ENCODE measurements around the gene CASP9.
A peak's percentile ranks its signal among the peaks of the same experiment; 100 is the strongest.
"Not testable (repeated sequence)": the region's sequence is repeated elsewhere in the genome, so short reads cannot be mapped to it uniquely, and the experiment has no call there.

CASP9 gene

GRCh38 chr1:15463926-15464322, 60.1 kb downstream of the CASP9 start:
- H3K27ac ChIP-seq (ENCODE audit: extremely low read depth, low read depth, low read length); H3K36me3 ChIP-seq (ENCODE audit: control insufficient read depth in 2 of 2, insufficient read depth in 1 of 2, low read length in 2 of 2); POLR2A ChIA-PET; H3K9me3 ChIP-seq (ENCODE audit: control insufficient read depth, insufficient read depth, low read depth, low read length); CTCF ChIA-PET; H3K4me3 ChIP-seq (ENCODE audit: low read depth, low read length): not testable (repeated sequence)
- H3K4me1 ChIP-seq (ENCODE audit: control insufficient read depth, insufficient read depth, low read length), result peaks cover 12% of the 10 kb centered on the region

- H3K4me3 ChIP-seq (ENCODE audit: low read depth, low read length); H3K9me3 ChIP-seq (ENCODE audit: control insufficient read depth, insufficient read depth, low read depth, low read length); H3K36me3 ChIP-seq (ENCODE audit: control insufficient read depth in 2 of 2, insufficient read depth in 1 of 2, low read length in 2 of 2); H3K27ac ChIP-seq (ENCODE audit: extremely low read depth, low read depth, low read length); CTCF ChIA-PET; POLR2A ChIA-PET: not testable (repeated sequence)
- H3K4me1 ChIP-seq (ENCODE audit: control insufficient read depth, insufficient read depth, low read length), result peaks cover 12% of the 10 kb centered on the region
- TF ChIP-seq ZNF600 (tag by site-specific recombination; IDR thresholded peaks at IDR 0.05) (0 out of 2 replicates have a peak, but pooled peaks have one; percentile 2), KLF17 (tag by site-specific recombination; IDR thresholded peaks at IDR 0.05) (peak; percentile 63; the same call in 1 of the 2 replicates)
These were observed 60.8 kb downstream of the CASP9 start for GRCh38 chr1:15463064-15463800.

GRCh38 chr1:15460708-15461095, 63.3 kb downstream of the CASP9 start:
- POLR2A ChIA-PET, result no interaction called here
- TF ChIP-seq SCRT2 (tag by site-specific recombination; IDR thresholded peaks at IDR 0.05), result no peak
- no peak for TF ChIP-seq WT1 (tag by site-specific recombination; IDR thresholded peaks at IDR 0.05)
- no peak for TF ChIP-seq BCL6B (tag by site-specific recombination; IDR thresholded peaks at IDR 0.05)

GRCh38 chr1:15459771-15460707, 64.0 kb downstream of the CASP9 start:
- Histone ChIP-seq H3K4me3 (ENCODE audit: low read depth, low read length) (no peak overlapping the region), H3K27ac (ENCODE audit: extremely low read depth, low read depth, low read length) (peak overlapping the region; percentile 51; the same call in 1 of the 2 replicates), H3K36me3 (ENCODE audit: control insufficient read depth in 2 of 2, insufficient read depth in 1 of 2, low read length in 2 of 2) (no peaks in the 10 kb centered on the region), H3K9me3 (ENCODE audit: control insufficient read depth, insufficient read depth, low read depth, low read length) (no peaks in the 10 kb centered on the region), H3K4me1 (ENCODE audit: control insufficient read depth, insufficient read depth, low read length) (peaks cover 12% of the 10 kb centered on the region)
- ChIA-PET POLR2A (no interaction called here), CTCF (interaction anchor here (0.6 to 0.7 kb wide), 4 partner anchors 36 to 728 kb away, joined by 3 to 5 read pairs (median 4); partner anchors contain the start of gene TMEM51)
- TF ChIP-seq ZNF423 (tag by site-specific recombination; IDR thresholded peaks at IDR 0.05) (no peak), PATZ1 (tag by site-specific recombination; IDR thresholded peaks at IDR 0.05) (peak; percentile 79), ZBTB20 (tag by site-specific recombination; IDR thresholded peaks at IDR 0.05) (peak; percentile 32; the same call in 1 of the 2 replicates), SCRT1 (tag by site-specific recombination; IDR thresholded peaks at IDR 0.05; ENCODE audit: borderline replicate concordance) (no peak), CTCF (tag by site-specific recombination; IDR thresholded peaks at IDR 0.05) (no peak), ZNF585B (tag by site-specific recombination; IDR thresholded peaks at IDR 0.05) (peak; percentile 24), GLI2 (tag by site-specific recombination; IDR thresholded peaks at IDR 0.05; ENCODE audit: borderline replicate concordance, low read depth) (no peak), ZNF362 (tag by site-specific recombination; IDR thresholded peaks at IDR 0.05) (peak; percentile 90), ZFP3 (tag by site-specific recombination; IDR thresholded peaks at IDR 0.05; ENCODE audit: low read depth) (no peak), ZNF184 (tag by site-specific recombination; IDR thresholded peaks at IDR 0.05) (peak; percentile 88), EGR2 (tag by site-specific recombination; IDR thresholded peaks at IDR 0.05; ENCODE audit: low read depth) (no peak), BCL11B (tag by site-specific recombination; IDR thresholded peaks at IDR 0.05; ENCODE audit: low read depth) (no peak), ZNF660 (tag by site-specific recombination; IDR thresholded peaks at IDR 0.05) (peak; percentile 86)

More at GRCh38 chr1:15460708-15461095, 63.3 kb downstream of the CASP9 start:
- H3K4me1 ChIP-seq (ENCODE audit: control insufficient read depth, insufficient read depth, low read length), result peaks cover 12% of the 10 kb centered on the region
- CTCF ChIA-PET, result interaction anchor here (0.6 to 0.7 kb wide), 3 partner anchors 37 to 619 kb away, joined by 3 to 5 read pairs (median 4); partner anchors contain the start of gene TMEM51
- H3K4me3 ChIP-seq (ENCODE audit: low read depth, low read length), result no peak overlapping the region
- no peak overlapping the region for H3K27ac ChIP-seq (ENCODE audit: extremely low read depth, low read depth, low read length)
- H3K9me3 ChIP-seq (ENCODE audit: control insufficient read depth, insufficient read depth, low read depth, low read length), result no peaks in the 10 kb centered on the region
- no peaks in the 10 kb centered on the region for H3K36me3 ChIP-seq (ENCODE audit: control insufficient read depth in 2 of 2, insufficient read depth in 1 of 2, low read length in 2 of 2)
